ENCODE data around the gene NAGK. TPM values are rescaled to one million over a fixed set of nuclear protein-coding genes. Genes with fewer than 3 reads are reported as not detected.
"Not testable (repeated sequence)": the region's sequence is repeated elsewhere in the genome, so short reads cannot be mapped to it uniquely, and the experiment has no call there.

Gene NAGK
- total RNA-seq, 1 donor from 2014 or later: 45.0 TPM

- no peak for DNase-seq (ENCODE audit: low spot score)
- intact Hi-C loops (cut with DNase I): no loop called here
Measured at GRCh38 chr2:71101656-71102055, 33.2 kb downstream of the NAGK start.

- no peak for DNase-seq (ENCODE audit: low spot score)
- intact Hi-C loops (cut with DNase I): no loop called here
Measured at GRCh38 chr2:71102981-71103681, 34.7 kb downstream of the NAGK start.

- no peak for DNase-seq (ENCODE audit: low spot score)
- intact Hi-C loops (cut with DNase I): no loop called here
Measured at GRCh38 chr2:71103809-71104208, 35.4 kb downstream of the NAGK start.

GRCh38 chr2:71106463-71106862 lies 38.0 kb downstream of the NAGK start:
- DNase-seq (ENCODE audit: low spot score); intact Hi-C loops (cut with DNase I): not testable (repeated sequence)

GRCh38 chr2:71108091-71108490 lies 39.6 kb downstream of the NAGK start:
- intact Hi-C loops (cut with DNase I): no loop called here
- no peak for DNase-seq (ENCODE audit: low spot score)

GRCh38 chr2:71113843-71114242 lies 45.4 kb downstream of the NAGK start:
- no peak for DNase-seq (ENCODE audit: low spot score)
- intact Hi-C loops (cut with DNase I): no loop called here

- DNase-seq (ENCODE audit: low spot score): no peak
- intact Hi-C loops (cut with DNase I): no loop called here
Measured at GRCh38 chr2:71117063-71117462, 48.6 kb downstream of the NAGK start.

GRCh38 chr2:71120195-71120594 lies 51.7 kb downstream of the NAGK start:
- intact Hi-C loops (cut with DNase I): no loop called here
- no peak for DNase-seq (ENCODE audit: low spot score)

GRCh38 chr2:71121479-71121878 lies 53.0 kb downstream of the NAGK start:
- intact Hi-C loops (cut with DNase I): no loop called here
- no peak for DNase-seq (ENCODE audit: low spot score)

GRCh38 chr2:71122387-71123298 lies 54.2 kb downstream of the NAGK start:
- intact Hi-C loops (cut with DNase I): no loop called here
- DNase-seq (ENCODE audit: low spot score): no peak

- intact Hi-C loops (cut with DNase I): no loop called here
- DNase-seq (ENCODE audit: low spot score): no peak
Measured at GRCh38 chr2:71125506-71126294, 57.3 kb downstream of the NAGK start.

GRCh38 chr2:71126957-71127356 lies 58.5 kb downstream of the NAGK start:
- intact Hi-C loops (cut with DNase I): no loop called here
- DNase-seq (ENCODE audit: low spot score): no peak

Other genes with a start within 250 kb of the NAGK start
- 0.13 TPM for gene CLEC4F, start 248.0 kb upstream of the NAGK start, total RNA-seq
- gene CD207, start 232.8 kb upstream of the NAGK start, total RNA-seq: 0.16 TPM
- 0.27 TPM for gene VAX2, start 168.1 kb upstream of the NAGK start, total RNA-seq
- 0.43 TPM for gene ATP6V1B1, start 132.7 kb upstream of the NAGK start, total RNA-seq
- gene ANKRD53, start 90.0 kb upstream of the NAGK start, total RNA-seq: 0.38 TPM
- gene TEX261, start 73.8 kb upstream of the NAGK start, total RNA-seq: 46.1 TPM
- gene MCEE, start 61.6 kb downstream of the NAGK start, total RNA-seq: 26.3 TPM
- gene MPHOSPH10, start 62.0 kb downstream of the NAGK start, total RNA-seq: 27.8 TPM
- 30.7 TPM for gene PAIP2B, start 158.5 kb downstream of the NAGK start, total RNA-seq

Measured in cardiac septum (tissue), 1 donor.